Measurements from ENCODE around the gene PHF21B.

DNA sequence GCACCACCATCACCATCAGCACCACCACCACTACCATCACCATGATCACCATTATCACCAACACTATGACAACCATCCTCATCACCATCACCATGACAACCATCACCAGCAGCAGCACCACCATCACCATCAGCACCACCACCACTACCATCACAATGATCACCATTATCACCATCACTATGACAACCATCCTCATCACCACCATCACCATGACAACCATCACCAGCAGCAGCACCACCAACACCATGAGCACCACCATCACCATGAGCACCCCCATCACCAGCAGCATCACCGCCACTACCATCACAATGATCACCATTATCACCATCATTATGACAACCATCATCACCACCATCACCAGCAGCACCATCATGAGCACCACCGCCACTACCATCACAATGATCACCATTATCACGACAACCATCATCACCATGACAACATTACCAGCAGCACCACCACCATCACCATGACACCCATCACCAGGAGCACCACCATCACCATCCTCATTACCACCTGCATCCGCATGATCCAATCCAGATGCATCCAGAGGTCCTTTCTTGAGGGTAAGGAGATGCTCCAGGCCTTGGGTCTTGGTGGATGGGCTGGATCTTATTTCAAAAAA lies 23.8 kb downstream of the PHF21B start:
- TF ChIP-seq POLR2A (IDR thresholded peaks at IDR 0.05) (no peak), CTCF (IDR thresholded peaks at IDR 0.05) (no peak)
